ENCODE measurements around the gene ADCY3.

Gene ADCY3

GRCh38 chr2:24833821-24834732, 86.0 kb downstream of the ADCY3 start:
- no peaks in the 10 kb centered on the region for H3K9me3 ChIP-seq (ENCODE audit: control extremely low read depth in 1 of 5, control insufficient read depth in 4 of 5, insufficient read depth in 2 of 5, low read depth in 1 of 5, low read length in 4 of 5)
- ChIA-PET POLR2A (no interaction called here), CTCF (no interaction called here)
- H3K27ac ChIP-seq (ENCODE audit: insufficient read depth in 1 of 2, low read depth in 1 of 2, low read length in 2 of 2, poor library complexity in 1 of 2, severe bottlenecking in 2 of 2): no peak overlapping the region
- 96% methylated on average over 29 of the region's 32 CpGs for WGBS (ENCODE audit: insufficient coverage)
- no peak for DNase-seq
- H3K4me1 ChIP-seq (ENCODE audit: control extremely low read depth in 1 of 4, control insufficient read depth in 4 of 4, insufficient read depth in 4 of 4, low read length in 3 of 4): no peaks in the 10 kb centered on the region
- no peaks in the 10 kb centered on the region for H3K27me3 ChIP-seq (replicated peaks in 2 of 5; ENCODE audit: control insufficient read depth in 4 of 5, insufficient read depth in 5 of 5, low read length in 4 of 5)
- H3K36me3 ChIP-seq (ENCODE audit: control insufficient read depth in 4 of 4, insufficient read depth in 4 of 4, low read length in 3 of 4): peaks cover 7 to 75% (median 45%) of the 10 kb centered on the region in 4 experiments
- H3K4me3 ChIP-seq (ENCODE audit: control insufficient read depth in 1 of 7, extremely low read depth in 1 of 7, insufficient read depth in 4 of 7, low read depth in 2 of 7, low read length in 6 of 7): no peak overlapping the region

GRCh38 chr2:24832931-24833701, 86.9 kb downstream of the ADCY3 start:
- Histone ChIP-seq H3K4me1 (ENCODE audit: control extremely low read depth in 1 of 4, control insufficient read depth in 4 of 4, insufficient read depth in 4 of 4, low read length in 3 of 4) (no peaks in the 10 kb centered on the region), H3K4me3 (ENCODE audit: control insufficient read depth in 1 of 7, extremely low read depth in 1 of 7, insufficient read depth in 4 of 7, low read depth in 2 of 7, low read length in 6 of 7) (no peak overlapping the region), H3K27ac (ENCODE audit: insufficient read depth in 1 of 2, low read depth in 1 of 2, low read length in 2 of 2, poor library complexity in 1 of 2, severe bottlenecking in 2 of 2) (no peak overlapping the region), H3K36me3 (ENCODE audit: control insufficient read depth in 4 of 4, insufficient read depth in 4 of 4, low read length in 3 of 4) (peaks cover 7 to 69% (median 45%) of the 10 kb centered on the region in 4 experiments), H3K9me3 (ENCODE audit: control extremely low read depth in 1 of 5, control insufficient read depth in 4 of 5, insufficient read depth in 2 of 5, low read depth in 1 of 5, low read length in 4 of 5) (no peaks in the 10 kb centered on the region), H3K27me3 (replicated peaks in 2 of 5; ENCODE audit: control insufficient read depth in 4 of 5, insufficient read depth in 5 of 5, low read length in 4 of 5) (no peaks in the 10 kb centered on the region)
- ChIA-PET POLR2A (no interaction called here), CTCF (interaction anchor here (1.6 kb wide), 1 partner anchor 411 kb away, joined by 3 read pairs; no protein-coding TSS in a partner anchor)
- no peak for DNase-seq
- 93% methylated on average over 21 of the region's 22 CpGs for WGBS (ENCODE audit: insufficient coverage)

- POLR2A ChIA-PET: no interaction called here
- Histone ChIP-seq H3K9me3 (ENCODE audit: control extremely low read depth in 1 of 5, control insufficient read depth in 4 of 5, insufficient read depth in 2 of 5, low read depth in 1 of 5, low read length in 4 of 5) (no peaks in the 10 kb centered on the region), H3K27ac (ENCODE audit: insufficient read depth in 1 of 2, low read depth in 1 of 2, low read length in 2 of 2, poor library complexity in 1 of 2, severe bottlenecking in 2 of 2) (no peak overlapping the region), H3K27me3 (replicated peaks in 2 of 5; ENCODE audit: control insufficient read depth in 4 of 5, insufficient read depth in 5 of 5, low read length in 4 of 5) (no peaks in the 10 kb centered on the region), H3K4me1 (ENCODE audit: control extremely low read depth in 1 of 4, control insufficient read depth in 4 of 4, insufficient read depth in 4 of 4, low read length in 3 of 4) (peaks cover 0 to under 1% (median 0%) of the 10 kb centered on the region in 4 experiments), H3K36me3 (ENCODE audit: control insufficient read depth in 4 of 4, insufficient read depth in 4 of 4, low read length in 3 of 4) (peaks cover 7 to 63% (median 46%) of the 10 kb centered on the region in 4 experiments), H3K4me3 (ENCODE audit: control insufficient read depth in 1 of 7, extremely low read depth in 1 of 7, insufficient read depth in 4 of 7, low read depth in 2 of 7, low read length in 6 of 7) (no peak overlapping the region)
- DNase-seq: no peak
- WGBS (ENCODE audit: insufficient coverage): 86% methylated on average over 9 of the region's 9 CpGs
- CTCF ChIA-PET: interaction anchor here (1.6 kb wide), 1 partner anchor 410 kb away, joined by 3 read pairs; no protein-coding TSS in a partner anchor
These were observed 87.5 kb downstream of the ADCY3 start for GRCh38 chr2:24832521-24832920.

- Histone ChIP-seq H3K27ac (ENCODE audit: insufficient read depth in 1 of 2, low read depth in 1 of 2, low read length in 2 of 2, poor library complexity in 1 of 2, severe bottlenecking in 2 of 2) (no peak overlapping the region), H3K9me3 (ENCODE audit: control extremely low read depth in 1 of 5, control insufficient read depth in 4 of 5, insufficient read depth in 2 of 5, low read depth in 1 of 5, low read length in 4 of 5) (no peaks in the 10 kb centered on the region), H3K4me3 (ENCODE audit: control insufficient read depth in 1 of 7, extremely low read depth in 1 of 7, insufficient read depth in 4 of 7, low read depth in 2 of 7, low read length in 6 of 7) (no peak overlapping the region), H3K36me3 (ENCODE audit: control insufficient read depth in 4 of 4, insufficient read depth in 4 of 4, low read length in 3 of 4) (peaks cover 7 to 58% (median 47%) of the 10 kb centered on the region in 4 experiments), H3K27me3 (replicated peaks in 2 of 5; ENCODE audit: control insufficient read depth in 4 of 5, insufficient read depth in 5 of 5, low read length in 4 of 5) (no peaks in the 10 kb centered on the region), H3K4me1 (ENCODE audit: control extremely low read depth in 1 of 4, control insufficient read depth in 4 of 4, insufficient read depth in 4 of 4, low read length in 3 of 4) (peaks cover 0 to 3% (median under 1%) of the 10 kb centered on the region in 4 experiments)
- DNase-seq: no peak
- ChIA-PET POLR2A (no interaction called here), CTCF (interaction anchor here (1.6 to 8.6 kb wide), 2 partner anchors 410 to 423 kb away, joined by 3 to 92 read pairs; no protein-coding TSS in a partner anchor)
- WGBS (ENCODE audit: insufficient coverage): 99% methylated on average over 12 of the region's 14 CpGs
These were observed 88.0 kb downstream of the ADCY3 start for GRCh38 chr2:24832073-24832461.

- CTCF ChIA-PET: interaction anchor here (1.2 to 8.6 kb wide), 3 partner anchors 10 to 423 kb away, joined by 3 to 92 read pairs (median 4); no protein-coding TSS in a partner anchor
- H3K9me3 ChIP-seq (ENCODE audit: control extremely low read depth in 1 of 5, control insufficient read depth in 4 of 5, insufficient read depth in 2 of 5, low read depth in 1 of 5, low read length in 4 of 5): no peaks in the 10 kb centered on the region
- H3K4me3 ChIP-seq (ENCODE audit: control insufficient read depth in 1 of 7, extremely low read depth in 1 of 7, insufficient read depth in 4 of 7, low read depth in 2 of 7, low read length in 6 of 7): no peak overlapping the region
- peaks cover 0 to 3% (median under 1%) of the 10 kb centered on the region in 4 experiments for H3K4me1 ChIP-seq (ENCODE audit: control extremely low read depth in 1 of 4, control insufficient read depth in 4 of 4, insufficient read depth in 4 of 4, low read length in 3 of 4)
- POLR2A ChIA-PET: interaction anchor here (0.6 kb wide), 1 partner anchor 337 kb away, joined by 3 read pairs; the partner anchor contains the start of gene POMC
- peaks cover 4 to 54% (median 43%) of the 10 kb centered on the region in 4 experiments for H3K36me3 ChIP-seq (ENCODE audit: control insufficient read depth in 4 of 4, insufficient read depth in 4 of 4, low read length in 3 of 4)
- WGBS (ENCODE audit: insufficient coverage): 100% methylated on average over 3 of the region's 18 CpGs
- no peak overlapping the region for H3K27ac ChIP-seq (ENCODE audit: insufficient read depth in 1 of 2, low read depth in 1 of 2, low read length in 2 of 2, poor library complexity in 1 of 2, severe bottlenecking in 2 of 2)
- no peaks in the 10 kb centered on the region for H3K27me3 ChIP-seq (replicated peaks in 2 of 5; ENCODE audit: control insufficient read depth in 4 of 5, insufficient read depth in 5 of 5, low read length in 4 of 5)
- no peak for DNase-seq
These were observed 88.6 kb downstream of the ADCY3 start for GRCh38 chr2:24831221-24832072.

- 97% methylated on average over 11 of the region's 12 CpGs for WGBS (ENCODE audit: insufficient coverage)
- H3K36me3 ChIP-seq (ENCODE audit: control insufficient read depth in 4 of 4, insufficient read depth in 4 of 4, low read length in 3 of 4): peaks cover 4 to 52% (median 41%) of the 10 kb centered on the region in 4 experiments
- no peak for DNase-seq
- no peak overlapping the region for H3K4me3 ChIP-seq (ENCODE audit: control insufficient read depth in 1 of 7, extremely low read depth in 1 of 7, insufficient read depth in 4 of 7, low read depth in 2 of 7, low read length in 6 of 7)
- no peaks in the 10 kb centered on the region for H3K27me3 ChIP-seq (replicated peaks in 2 of 5; ENCODE audit: control insufficient read depth in 4 of 5, insufficient read depth in 5 of 5, low read length in 4 of 5)
- no peaks in the 10 kb centered on the region for H3K9me3 ChIP-seq (ENCODE audit: control extremely low read depth in 1 of 5, control insufficient read depth in 4 of 5, insufficient read depth in 2 of 5, low read depth in 1 of 5, low read length in 4 of 5)
- ChIA-PET CTCF (interaction anchor here (1.2 to 8.6 kb wide), 4 partner anchors 11 to 422 kb away, joined by 3 to 92 read pairs (median 6); no protein-coding TSS in a partner anchor), POLR2A (interaction anchor here (0.6 kb wide), 1 partner anchor 338 kb away, joined by 3 read pairs; the partner anchor contains the start of gene POMC)
- H3K4me1 ChIP-seq (ENCODE audit: control extremely low read depth in 1 of 4, control insufficient read depth in 4 of 4, insufficient read depth in 4 of 4, low read length in 3 of 4): peaks cover 0 to 6% (median under 1%) of the 10 kb centered on the region in 4 experiments
- no peak overlapping the region for H3K27ac ChIP-seq (ENCODE audit: insufficient read depth in 1 of 2, low read depth in 1 of 2, low read length in 2 of 2, poor library complexity in 1 of 2, severe bottlenecking in 2 of 2)
These were observed 89.3 kb downstream of the ADCY3 start for GRCh38 chr2:24830786-24831185.
